NCI-H187 treated with DMSO at 0.1 percent for 48 hours (cell line): Measurements from ENCODE around the gene EGFR.

Experiments used
- DNase-seq: peaks from one replicate; lab custom pipeline; 2025; lab: John Stamatoyannopoulos, UW

EGFR gene

DNA sequence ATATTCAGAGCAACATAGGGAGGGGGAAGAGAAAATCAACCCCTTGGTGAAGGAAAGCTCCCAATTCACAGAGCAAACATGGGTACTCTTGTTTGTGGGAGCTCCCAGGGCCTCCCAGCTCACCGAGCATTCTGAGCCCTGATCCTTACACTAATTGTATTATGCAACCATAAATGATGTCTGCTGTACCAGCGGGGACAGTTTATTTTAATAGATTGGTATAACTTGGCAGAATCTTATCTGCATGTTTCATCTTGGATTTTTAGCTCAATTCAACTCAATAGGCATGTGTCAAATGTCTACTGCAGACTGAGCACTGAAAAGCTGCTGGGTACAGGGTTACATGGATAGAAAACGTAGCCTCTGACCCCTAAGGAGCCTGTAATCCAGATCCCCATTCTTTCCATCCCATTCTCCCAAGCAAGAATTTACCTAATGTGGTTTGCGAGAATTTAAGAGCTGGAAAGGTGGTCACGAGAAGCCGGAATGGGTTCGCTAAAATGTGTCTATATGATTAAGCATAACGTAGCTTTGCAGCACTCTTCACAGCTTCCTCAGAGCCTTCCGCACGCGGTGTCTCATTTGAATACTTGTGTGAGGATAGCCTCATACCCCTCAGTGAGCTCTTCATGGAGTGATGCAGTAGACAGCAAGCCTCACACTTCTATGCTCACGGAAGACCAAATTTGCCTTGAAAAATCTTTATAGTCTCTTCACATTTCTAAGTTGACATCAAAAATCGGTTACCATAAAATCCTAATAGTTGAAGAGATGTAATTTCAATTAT lies 18.3 kb downstream of the EGFR start:
- DNase-seq: no peak

DNA sequence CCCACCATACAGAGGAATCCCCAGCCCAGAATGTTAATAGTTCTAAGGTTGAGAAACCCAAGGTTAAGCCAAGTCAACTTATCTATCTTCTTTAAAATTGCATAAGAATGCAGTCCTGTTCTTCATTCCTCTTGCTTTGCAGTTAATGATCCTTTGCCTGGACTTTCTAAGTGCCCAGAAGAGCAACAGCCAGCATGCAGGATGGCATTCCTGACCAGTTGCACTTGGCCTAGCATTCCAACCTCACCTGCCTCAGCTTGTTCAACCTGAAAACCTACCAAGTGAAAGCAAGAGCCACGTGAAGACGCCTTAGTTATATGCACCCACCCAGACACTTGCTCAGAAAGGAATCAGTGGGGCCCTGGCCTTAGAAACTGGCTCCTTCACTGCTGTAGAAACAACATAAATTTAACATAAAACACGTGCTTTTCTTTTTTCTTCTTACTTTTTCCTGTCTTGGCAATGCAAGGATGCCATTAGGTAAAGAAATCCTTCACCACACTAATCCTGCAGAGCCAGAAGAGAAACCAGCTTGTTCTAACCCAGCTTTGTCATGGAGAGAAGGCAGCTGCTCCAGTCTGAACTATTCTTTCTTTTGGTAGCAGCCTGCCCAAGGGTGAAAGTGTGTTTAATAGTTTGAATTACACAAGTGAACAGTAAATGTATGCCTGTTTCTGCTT lies 25.0 kb downstream of the EGFR start:
- DNase-seq: no peak

DNA sequence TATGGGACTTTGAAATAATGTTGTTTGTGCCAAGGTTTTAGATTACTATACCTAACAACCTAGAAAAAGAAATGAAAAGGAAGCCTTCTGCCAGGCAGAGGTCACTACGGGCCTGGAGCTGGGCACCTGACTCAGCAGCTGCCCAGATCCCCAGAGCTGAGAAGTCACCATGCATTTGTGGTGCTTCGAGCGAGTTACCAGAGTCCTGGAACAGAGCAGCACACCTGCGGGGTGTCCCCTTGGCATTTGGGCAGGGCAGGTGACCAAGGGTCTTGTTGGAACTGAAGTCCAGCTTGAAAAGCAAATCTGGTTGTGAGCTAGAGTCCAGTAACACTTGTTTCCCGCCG lies 25.5 kb downstream of the EGFR start:
- DNase-seq: no peak

DNA sequence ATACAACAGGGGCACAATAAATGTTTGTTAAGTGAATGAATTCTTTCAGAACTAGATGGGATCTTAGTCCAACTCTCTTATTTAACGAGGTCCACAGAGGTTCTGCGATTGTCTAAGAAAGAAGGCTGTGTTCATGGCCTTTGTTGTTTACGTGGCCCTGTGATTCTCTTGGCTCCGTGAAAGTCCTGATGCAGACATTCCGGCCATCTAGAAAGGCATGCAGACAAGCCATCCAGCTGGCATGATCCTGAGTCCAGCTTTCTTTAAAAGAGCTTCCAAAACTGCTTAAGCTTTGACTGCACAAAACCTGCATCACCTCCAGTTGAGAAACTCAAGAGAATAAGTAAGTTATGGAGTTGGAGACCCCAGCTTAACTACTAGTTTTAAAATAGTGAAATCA lies 26.0 kb downstream of the EGFR start:
- DNase-seq: no peak

DNA sequence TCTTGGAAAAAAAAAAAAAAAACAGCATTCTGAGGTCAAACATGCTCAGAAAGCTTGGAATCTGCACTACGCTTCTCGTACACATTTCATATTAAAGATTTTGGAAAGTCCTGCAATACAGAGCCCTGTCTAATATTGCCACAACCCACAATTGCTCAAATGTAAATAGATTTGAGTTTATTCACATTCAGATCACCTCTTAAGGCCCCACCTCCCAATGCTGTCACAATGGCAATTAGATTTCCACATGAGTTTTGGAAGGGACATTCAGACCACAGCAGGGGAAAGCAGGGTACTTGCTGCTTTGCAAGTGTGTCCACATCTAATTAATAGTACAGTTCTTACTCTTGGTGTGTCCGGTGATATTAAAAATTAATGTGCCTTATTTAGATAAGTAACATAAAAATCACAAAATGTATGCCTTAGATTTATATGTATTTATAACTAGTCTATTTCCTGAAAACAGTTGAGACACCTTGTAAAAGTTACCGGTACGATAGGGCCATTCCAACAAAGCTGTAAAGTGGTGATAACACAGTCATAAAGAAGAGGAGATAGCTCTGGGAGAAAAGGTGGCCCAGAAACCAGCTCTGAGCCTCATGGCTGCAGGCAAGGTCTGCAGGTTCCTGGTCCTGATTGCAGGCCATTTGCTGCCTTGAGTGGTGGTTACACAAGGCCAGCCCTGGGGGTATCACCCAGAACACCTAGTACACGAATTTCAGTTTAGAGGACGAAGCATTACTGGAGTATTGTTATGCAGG lies 27.9 kb downstream of the EGFR start:
- DNase-seq: no peak

DNA sequence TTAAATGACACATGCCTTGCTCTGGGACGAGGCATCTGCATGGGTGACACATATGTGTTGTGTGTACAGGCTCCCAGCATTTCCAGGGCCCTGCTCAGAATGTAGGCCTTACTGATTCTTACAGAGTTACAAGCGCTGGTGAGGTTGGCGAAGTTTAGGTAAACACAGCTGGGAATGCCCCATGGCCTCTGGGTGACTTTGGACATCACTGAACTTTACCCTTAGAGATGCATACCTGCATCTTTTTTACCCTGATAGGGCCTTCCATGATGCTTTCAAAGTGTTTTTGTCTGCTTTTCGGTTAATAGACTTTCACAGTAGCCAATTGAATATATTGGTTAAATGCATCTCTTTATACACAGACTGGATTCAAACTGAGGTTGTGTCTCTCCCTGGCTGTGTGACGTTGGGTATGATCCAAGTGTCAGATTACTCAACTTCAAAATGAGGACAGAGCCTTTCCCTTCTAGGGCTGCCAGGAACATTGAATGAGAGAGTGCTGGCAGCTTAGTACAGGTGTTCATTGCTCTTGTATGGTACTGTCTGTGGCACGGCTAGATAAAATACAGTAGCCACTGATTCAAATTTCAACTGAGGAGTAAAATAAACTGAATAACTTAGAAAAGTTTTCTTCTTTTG lies 29.5 kb downstream of the EGFR start:
- DNase-seq: no peak

DNA sequence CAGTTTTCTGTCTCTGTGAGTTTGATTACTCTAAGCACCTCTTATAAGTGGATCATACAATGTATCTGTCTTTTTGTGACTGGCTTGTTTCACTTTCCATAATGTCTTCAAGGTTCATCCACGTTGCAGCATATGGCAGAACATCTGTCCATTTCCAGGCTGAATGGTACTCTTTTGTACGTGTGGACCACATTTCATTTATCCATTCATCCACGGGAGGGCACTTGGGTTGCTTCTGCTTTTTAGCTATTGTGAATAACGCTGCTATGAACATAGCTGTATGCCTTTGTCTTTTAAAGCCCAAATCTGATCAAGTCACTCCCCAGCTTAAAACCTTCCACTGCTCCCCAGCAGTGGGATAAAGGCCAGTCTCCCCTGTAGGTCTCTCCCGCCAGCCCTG lies 31.5 kb downstream of the EGFR start:
- no peak for DNase-seq

DNA sequence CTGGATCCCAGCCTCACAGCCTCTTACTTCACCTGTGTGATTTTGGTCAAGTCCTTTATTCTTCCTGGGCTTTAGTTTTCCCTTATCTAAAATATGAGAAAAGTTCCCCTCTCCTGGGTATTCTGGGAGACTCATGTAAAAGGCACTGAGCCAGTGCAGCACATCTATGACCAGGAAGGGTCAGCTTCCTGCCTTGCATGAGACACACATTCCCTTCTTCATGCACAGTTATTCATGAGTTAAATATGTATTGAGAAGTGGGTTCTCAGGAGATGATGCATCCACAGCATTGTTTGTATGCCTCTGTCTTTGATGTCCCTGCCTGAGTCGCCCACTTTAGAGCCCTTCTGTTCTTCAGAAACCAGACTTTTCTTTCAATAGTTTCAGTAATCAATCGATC lies 33.3 kb downstream of the EGFR start:
- no peak for DNase-seq

DNA sequence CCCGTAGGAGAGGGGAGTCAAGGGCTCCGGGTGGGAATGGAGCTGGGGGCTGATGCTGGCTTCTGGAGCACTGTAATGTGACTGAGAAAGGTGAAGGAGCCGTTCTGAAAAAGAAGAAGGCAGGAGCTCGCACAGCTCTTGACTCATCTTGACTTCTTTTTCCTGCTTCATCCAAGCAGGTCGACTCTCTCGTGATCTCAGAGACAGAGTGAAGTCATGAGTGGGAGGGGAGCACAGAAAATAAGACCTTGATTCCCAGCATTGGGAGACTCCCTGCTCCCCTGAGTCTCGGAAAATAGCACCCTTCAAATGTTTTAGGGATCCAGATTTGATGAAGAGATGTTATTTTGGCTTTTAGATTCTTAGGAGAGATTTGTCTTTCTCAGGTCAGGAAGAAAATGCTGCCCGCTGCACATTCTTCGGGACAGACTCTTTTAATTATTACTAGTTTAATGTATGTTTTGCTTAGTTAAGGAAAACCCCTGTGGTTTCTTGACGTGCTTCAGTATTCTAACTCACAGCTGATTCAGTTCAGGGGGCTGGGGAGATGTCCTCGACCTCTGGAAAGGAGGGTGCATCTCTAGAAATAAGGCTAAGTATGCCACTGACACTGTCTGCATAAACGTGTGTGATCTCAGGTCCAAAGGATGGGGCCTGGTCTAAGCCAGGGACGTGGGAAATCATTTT lies 34.1 kb downstream of the EGFR start:
- no peak for DNase-seq

DNA sequence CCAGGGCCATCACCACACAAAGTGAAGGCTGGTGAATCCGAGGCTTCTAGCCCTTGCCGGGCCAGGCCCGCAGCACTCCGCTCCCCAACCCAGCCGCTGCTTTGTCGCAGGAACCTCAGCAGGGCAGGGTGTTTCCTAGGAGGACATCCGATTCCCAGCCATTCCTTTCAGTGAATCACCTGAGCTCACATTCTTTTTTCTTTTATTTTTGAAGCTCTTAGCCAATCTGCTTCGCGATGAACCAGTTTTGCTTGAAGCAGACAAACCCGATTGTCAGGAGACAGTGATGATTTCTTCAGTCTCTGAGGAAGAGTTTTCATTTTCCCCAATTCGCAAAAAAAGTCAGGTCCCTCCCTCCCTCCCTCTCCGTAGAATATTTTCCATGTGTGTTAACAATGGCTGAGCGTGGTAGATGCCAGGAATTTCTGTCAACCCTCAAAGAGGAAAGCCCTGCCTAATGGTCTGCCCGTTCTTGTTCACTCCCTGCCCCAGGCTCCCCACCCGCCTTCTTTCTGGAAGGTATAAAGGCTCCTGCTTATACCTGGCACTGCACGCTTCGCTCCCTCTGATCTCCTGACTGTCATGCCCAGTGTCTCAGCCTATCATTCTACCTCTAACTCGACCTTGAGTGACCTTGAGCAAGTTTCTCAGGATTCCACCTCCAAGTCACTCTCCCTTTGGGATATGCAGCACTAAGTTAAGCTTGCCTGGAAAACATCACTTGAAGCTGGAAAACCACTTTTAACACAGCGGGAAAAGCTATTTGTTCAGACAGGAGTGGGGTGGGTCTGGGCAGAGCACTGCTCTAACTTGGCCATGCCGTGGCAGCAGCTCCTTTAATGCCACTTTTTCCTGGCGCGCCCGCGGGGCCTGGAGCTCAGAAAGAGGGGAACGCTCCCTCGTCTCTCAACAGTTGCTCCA lies 35.1 kb downstream of the EGFR start:
- DNase-seq: no peak

DNA sequence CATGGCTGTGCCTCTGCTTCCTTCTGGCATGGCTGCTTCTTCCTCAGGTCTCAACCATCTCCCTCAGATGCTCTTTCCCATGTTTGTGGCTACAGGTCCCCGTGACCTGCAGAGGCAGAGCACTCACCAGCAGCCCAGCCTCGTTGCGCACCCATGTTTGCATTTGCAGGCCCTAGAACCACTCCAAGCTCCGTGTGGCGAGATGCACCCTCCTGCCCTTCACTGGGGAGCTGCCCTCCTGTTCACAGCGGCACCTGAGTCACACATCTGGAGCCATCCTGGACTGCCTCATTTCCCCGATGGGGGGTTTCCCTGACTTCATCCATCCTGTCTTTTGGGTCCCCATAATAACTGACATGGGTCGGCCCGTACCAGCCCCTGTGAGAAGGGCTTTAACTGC lies 35.9 kb downstream of the EGFR start:
- no peak for DNase-seq

DNA sequence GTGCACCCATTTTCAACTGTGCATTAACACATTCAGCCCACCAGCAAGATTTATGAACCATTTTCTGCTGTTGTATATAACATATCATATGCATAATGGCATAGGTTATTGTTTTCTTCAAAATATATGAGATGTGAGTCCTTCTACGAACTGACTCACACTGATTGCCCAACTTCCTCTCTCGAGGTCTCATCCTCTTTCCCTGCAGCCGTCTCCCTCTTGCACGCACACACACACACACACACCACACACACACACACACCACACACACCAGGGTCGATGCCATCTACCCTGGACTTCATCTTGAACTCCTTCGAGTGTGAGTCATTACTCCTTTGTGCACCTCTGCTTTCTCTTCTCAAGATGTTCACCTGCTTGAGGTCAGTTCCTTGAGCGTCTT lies 36.7 kb downstream of the EGFR start:
- no peak for DNase-seq

DNA sequence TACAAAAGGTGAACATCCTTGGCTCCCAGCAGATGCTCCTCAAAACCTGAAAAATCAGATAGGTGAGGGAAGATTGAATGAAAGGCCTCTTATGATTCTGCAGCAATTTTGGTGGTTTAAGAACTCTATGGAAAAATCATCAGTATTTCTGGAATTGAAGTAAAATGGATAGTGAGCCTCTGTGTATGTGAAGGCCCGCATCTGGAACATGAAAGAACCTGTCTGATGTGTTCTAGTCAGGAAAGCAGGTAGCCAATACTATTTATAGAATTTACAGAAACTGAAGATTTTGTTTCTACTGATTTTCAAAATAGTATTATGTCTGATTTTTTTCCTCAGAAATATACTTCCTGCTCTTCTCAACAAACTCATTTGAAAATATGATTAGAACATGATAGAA lies 37.3 kb downstream of the EGFR start:
- no peak for DNase-seq

DNA sequence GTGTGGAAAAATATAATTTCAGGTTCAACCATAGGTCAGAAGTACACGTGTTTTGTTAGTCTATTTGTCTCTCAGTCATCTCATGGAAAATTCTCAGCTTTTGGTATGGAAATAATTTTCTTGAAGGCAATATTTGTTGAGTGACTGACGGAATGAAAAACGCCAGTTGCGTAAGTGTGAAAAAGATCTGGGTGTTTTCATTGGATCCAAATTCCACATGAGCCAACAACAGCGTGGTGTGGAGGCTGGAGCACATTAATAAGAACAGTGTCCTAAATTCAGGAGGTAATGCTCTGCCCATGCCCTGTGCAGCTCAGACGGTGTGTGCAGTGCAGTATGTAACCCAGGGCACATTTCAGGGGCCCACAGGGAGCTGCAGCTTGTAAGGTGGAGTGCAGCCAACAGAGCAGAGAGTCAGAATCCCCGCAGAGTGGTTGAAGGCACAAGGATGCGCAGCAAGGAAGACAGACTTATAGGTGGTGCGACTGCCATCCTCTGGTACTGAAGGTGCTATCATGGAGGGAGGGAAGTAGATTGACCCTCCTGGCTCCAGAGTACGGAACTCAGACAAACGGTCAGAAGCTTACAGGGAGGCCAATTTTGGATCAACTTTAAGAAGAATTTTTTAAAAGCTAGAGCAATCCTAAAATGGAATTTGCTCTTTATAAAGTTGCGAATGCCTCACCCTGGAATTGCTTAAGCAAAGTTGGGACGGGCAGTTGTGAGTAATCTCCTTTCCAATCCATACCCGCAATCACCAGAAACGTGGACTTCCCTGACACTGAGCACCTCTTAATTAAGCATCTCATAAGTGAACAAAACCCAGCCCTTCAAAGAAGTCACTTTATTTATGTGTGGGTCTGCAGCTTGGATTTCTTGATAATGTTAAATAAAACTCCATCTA lies 38.0 kb downstream of the EGFR start:
- DNase-seq: no peak

DNA sequence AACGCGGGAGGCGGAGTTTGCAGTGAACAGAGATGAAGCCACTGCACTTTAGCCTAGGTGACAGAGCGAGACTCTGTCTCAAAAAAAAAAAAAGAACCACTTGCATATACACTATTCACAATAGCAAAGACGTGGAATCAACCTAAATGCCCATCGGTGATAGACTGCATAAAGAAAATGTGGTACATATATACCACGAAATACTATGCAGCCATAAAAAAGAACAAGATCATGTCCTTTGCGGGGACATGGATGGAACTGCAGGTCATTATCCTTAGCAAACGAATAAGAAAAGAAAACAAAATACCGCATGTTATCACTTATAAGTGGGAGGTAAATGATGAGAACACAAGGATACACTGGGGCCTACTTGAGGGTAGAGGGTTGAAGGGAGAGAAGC lies 39.5 kb downstream of the EGFR start:
- no peak for DNase-seq

DNA sequence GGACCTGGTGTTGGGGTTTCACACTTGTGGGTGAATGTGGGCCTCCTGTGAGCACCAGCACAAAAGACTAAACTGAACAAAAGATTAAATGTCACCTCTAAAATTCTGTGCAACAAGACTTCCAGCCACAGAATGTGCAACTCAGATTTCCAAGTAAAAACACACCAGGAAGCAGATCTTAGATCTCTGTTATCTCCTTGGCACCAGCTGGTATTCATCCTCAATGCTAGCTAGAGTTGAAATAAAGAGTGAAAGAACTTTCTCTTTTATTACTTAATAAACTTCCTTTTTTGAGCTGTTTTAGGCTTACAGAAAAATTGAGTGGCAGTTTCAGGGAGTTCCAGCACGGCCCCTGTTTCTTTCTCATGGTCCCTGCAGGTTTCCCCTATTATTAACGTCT lies 40.2 kb downstream of the EGFR start:
- no peak for DNase-seq

DNA sequence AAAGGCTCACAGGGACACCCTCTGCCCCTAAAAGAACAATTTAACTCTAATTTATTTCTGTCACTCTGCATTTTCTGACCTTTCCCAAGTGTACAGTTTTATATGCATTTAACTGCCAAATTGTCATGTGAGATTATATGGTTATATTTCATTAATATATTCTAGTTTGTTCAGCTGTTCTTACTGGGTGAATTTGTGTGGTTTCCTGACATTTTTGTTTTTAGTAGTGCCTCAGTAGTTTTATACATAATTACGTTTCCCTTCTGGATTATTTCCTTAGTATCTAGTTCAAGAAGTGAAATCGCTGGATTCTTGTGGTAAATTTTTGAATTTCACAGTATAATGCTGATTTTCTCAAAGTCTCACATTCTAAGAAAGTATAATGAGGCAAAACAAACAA lies 41.3 kb downstream of the EGFR start:
- DNase-seq: no peak

DNA sequence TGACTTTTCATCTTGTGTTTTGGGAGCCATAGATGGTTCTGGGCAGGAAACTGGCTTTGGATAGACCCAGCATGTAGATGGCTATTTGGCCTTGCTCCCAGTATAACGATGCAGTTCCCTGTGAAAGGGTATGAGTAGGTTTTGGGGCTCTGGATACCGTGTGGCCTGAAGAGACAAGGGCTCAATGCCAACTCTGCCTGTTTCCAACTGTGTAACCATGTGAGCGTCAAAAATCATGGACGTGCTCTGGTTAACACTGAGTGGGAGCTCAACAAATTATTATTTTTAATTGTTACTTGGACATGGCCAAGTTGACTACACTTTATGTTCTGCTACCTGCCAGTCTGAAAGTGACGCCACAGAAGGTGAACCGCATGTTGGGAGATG lies 41.8 kb downstream of the EGFR start:
- DNase-seq: no peak

DNA sequence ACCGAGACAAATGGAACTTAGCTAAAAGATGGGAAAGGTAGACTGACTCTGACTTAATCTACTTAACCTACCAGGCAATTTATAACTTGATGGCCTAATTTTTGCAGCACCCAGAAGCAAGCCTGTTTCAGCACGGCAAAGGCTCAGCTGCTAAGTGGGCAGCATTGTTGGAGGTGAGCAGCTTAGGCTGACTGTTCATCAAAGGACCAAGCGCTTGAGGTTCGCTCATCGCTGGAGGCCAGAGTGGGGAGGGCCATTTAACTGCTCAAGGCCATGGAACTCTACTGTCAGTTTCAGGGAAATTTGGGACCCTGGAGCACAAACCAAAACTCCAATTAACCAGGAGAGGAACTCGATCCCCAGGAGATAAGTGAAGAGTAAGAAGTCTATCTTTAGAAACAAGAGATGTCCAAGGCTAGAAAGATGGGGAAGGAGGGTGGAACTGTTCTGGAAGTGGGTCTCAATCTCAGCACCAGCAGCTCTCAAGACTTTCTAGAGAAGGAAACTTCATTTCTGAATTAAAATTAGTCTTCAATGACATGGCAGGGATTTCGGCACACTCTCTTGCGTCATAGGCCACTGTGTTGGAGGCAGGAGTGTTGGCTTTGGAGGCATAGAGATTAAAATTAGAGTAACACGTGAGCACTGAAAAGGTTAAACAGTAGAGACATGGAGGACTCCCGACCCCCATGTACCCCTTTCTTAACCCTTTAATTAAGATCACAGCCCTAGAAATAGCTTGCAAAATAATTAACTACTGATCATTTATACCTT lies 43.1 kb downstream of the EGFR start:
- DNase-seq: no peak
